Neural cell (in vitro differentiated cells): ENCODE results near the gene TNS3.

Experiments used
- CTCF ChIP-seq: fragments of 450-650 bp; IDR thresholded peaks from 2 replicates; pipeline ENCODE4 v1.5.1; 2014; ENCODE audit warnings: antibody characterized with exemption, mild to moderate bottlenecking, moderate library complexity; ENCODE audit not compliant: poor library complexity, severe bottlenecking
- EP300 ChIP-seq: fragments of 450-650 bp; conservative IDR thresholded peaks from 2 replicates; pipeline ENCODE4 v1.6.1; 2014; ENCODE audit warnings: antibody characterized with exemption, mild to moderate bottlenecking, moderate library complexity; ENCODE audit not compliant: poor library complexity, severe bottlenecking
- EZH2 ChIP-seq: fragments of 200-600, 300-800 bp; shearing (Covaris generic), sonication (generic); IDR thresholded peaks from 2 replicates; pipeline ENCODE4 v1.6.1; 2014; ENCODE audit warnings: antibody characterized with exemption, low read length, borderline replicate concordance, mild to moderate bottlenecking; ENCODE audit not compliant: insufficient read depth, poor library complexity, severe bottlenecking
- MXI1 ChIP-seq: fragments of 450-650 bp; conservative IDR thresholded peaks from 2 replicates; pipeline ENCODE4 v1.6.1; 2014; ENCODE audit warnings: antibody characterized with exemption, mild to moderate bottlenecking; ENCODE audit not compliant: poor library complexity, severe bottlenecking
- REST ChIP-seq: IDR thresholded peaks from 2 replicates; pipeline ENCODE4 v1.6.1; 2012; ENCODE audit warnings: borderline replicate concordance
- SMC3 ChIP-seq: fragments of 450-650 bp; conservative IDR thresholded peaks from 2 replicates; pipeline ENCODE4 v1.6.1; 2014; ENCODE audit warnings: antibody characterized with exemption, mild to moderate bottlenecking, moderate library complexity; ENCODE audit not compliant: poor library complexity
- TAF1 ChIP-seq: IDR thresholded peaks from 2 replicates; pipeline ENCODE4 v1.6.1; 2012; ENCODE audit warnings: low read depth

DNA sequence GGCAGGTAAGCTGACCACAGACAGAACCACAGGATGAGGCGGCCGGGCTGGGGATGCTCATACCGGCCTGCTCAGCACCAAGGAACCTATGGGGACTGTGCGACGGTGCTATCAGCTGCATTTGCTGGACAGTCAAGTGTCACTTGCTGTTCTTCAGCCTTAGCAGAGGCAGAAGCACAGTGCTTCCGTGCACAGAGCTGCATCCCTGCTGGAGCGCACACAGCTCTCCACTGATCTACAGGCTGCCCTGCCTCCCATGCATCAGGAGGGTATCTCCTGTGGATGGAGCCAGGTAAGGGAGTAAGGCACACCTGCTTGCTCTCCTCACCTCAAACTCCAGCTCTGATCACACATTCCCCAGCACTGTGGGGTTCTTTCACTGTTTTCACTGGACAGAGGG, 97.5 kb downstream of the TNS3 start:
- TF ChIP-seq CTCF = no peak
- no peak for TF ChIP-seq REST
- TF ChIP-seq MXI1 = no peak
- no peak for TF ChIP-seq EP300
- no peak for TF ChIP-seq SMC3
- TF ChIP-seq EZH2 = no peak
- TF ChIP-seq TAF1 = no peak
